DMS114 treated with DMSO at 0.1 percent for 48 hours (cell line): ENCODE data around the gene PACSIN1.

Source experiments
- DNase-seq: peaks from one replicate; lab custom pipeline; 2025; ENCODE audit not compliant: unreplicated experiment; lab: John Stamatoyannopoulos, UW

Gene PACSIN1

DNA sequence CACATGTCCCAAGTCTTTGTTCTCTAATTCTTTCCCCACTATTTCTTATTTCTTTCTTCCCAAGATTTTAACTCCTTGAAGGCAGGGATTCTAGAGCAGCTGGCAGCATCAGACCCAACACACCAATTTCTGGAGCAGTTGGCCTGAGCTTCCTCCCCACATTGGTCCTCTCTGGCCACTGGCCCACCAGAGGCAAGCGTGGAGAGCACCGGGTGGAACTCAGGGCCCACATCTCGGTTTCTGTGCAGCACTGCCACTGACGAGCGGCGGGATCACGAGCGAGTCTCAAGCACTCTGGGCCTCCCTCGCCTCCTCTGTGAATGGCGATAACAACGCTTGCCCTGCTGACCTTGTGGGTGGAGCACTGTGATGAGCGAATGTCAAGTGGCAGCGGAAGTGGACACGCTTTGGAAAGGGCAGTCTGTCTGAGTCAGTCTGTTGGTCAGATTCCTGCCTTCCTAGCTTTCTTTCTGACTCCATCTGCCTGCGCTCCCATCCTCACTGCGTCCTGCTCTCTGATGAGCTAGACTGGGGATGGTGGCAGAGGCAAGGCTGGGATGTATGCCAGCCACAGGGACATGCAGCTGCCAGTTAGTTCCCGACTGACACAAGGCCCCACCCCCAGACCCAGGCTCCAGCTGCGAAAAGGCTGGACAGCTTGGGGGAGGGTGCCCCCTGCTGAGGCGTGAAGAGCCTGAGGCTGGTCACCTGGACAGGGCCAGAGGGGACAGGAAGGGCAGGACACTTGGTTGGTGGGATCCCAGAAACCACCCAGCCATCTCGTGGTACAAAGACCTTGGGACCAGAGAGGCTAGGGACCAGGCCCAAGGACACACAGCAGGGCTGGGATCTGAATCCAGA lies 94.7 kb downstream of the PACSIN1 start:
- DNase-seq: no peak

- no peak for DNase-seq
Measured at GRCh38 chr6:34561227-34561530, 95.3 kb downstream of the PACSIN1 start.

DNA sequence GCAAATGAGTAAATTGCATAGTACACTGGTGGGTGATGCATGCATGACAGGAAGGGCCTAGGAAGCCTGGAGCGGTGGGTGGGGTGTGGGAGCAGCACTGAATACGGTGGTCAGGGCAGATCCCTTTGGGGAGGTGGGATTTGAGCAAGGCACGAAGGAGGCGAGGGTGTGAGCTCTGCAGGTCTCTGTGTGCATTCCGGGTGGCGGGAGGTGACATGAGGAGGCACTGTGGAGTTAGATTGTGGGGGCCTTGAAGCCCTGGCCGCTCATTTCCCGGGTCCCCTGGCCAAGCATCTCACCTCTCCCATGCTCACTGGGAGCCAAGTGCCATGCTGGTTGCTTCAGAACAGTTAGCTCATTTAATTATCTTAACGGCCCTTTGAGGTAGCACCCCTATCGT lies 96.5 kb downstream of the PACSIN1 start:
- no peak for DNase-seq

- DNase-seq: no peak
Measured at GRCh38 chr6:34562861-34563512, 97.1 kb downstream of the PACSIN1 start.

GRCh38 chr6:34563513-34563870 lies 97.6 kb downstream of the PACSIN1 start:
- DNase-seq: no peak

- DNase-seq: no peak
Measured at GRCh38 chr6:34564181-34564580, 98.3 kb downstream of the PACSIN1 start.

DNA sequence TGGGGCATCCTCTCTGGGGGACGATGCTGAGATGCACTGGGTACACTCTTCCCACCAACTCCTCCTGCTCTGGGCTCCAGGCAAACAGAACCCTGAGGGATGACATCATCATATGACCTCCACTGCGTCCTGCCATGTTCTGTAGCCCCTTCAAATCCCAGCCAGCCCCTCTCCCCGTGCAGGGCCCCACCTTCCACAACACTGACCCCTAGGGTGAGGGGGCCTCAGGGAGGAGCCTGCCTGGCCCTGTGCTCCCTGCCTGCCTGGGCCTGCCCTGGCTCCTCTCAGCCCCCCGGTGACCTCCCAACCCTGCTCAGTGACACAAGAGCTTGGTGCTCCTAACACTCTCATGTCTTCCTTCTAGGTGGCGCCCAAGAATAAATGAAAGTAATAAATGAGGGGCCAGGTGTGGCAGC lies 99.9 kb downstream of the PACSIN1 start:
- DNase-seq: no peak

GRCh38 chr6:34566830-34567546 lies 101.1 kb downstream of the PACSIN1 start:
- DNase-seq: no peak

GRCh38 chr6:34568341-34569201 lies 102.7 kb downstream of the PACSIN1 start:
- DNase-seq: no peak

DNA sequence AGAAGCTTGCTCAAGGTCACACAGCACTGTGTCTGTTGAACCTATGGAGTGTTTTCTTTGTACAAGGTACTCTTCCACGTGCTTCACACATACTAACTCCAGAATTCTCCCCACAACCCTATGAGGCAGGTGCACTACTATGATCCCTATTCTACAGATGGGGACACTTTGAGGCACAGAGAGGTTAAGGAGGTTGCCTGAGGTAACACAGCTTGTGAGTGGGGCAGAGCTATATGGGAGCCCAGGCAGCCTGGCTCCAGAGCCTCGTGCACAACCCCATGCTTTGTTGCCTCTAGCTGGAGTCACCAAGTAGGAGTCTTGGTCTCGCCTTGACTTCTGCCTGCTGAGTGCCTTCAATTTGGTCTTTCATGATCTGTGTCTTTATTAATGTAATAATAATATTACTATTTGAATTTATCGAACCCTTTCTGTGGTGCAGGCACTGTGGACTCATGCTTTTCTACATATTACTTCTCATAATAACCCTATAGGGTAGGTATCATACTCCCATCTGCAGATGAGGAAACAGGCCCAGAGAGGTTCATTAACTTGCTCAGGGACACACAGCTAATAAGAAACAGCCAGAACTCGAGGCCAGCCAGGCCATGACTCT lies 103.6 kb downstream of the PACSIN1 start:
- no peak for DNase-seq

DNA sequence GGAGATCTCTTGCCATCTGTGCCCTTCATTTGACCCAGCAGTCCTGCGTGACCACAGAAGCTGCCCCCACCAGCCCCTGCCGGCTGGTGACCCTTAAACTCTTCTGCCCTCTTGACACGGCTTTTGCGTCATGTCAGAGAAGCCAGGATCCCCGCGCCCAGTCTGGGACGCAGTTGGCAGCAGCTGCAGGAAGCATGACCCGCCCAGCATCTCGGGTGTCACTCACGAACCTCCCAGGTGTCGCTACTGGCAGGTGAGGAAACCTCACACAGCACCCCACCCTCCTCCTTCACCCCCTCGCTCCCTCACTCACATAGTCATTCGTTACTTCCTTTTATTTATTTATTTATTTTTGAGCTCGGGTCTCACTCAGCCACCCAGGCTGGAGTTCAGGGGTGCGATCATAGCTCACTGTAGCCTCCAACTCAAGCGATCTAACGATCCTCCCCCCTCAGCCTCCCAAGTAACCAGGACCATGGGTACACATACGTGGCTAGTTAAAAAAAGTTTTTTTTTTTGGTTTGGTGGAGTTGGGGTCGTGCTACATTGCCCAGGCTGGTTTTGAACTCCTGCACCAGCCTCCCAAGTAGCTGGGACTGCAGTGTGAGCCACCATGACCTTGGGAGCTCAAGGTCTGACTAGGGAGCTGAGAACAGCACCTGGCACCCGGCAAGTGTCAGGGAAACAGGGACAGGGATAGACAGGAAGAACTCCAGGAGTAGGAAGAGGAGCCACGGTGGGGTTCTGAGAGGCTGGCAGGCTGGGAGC lies 104.4 kb downstream of the PACSIN1 start:
- DNase-seq: no peak

DNA sequence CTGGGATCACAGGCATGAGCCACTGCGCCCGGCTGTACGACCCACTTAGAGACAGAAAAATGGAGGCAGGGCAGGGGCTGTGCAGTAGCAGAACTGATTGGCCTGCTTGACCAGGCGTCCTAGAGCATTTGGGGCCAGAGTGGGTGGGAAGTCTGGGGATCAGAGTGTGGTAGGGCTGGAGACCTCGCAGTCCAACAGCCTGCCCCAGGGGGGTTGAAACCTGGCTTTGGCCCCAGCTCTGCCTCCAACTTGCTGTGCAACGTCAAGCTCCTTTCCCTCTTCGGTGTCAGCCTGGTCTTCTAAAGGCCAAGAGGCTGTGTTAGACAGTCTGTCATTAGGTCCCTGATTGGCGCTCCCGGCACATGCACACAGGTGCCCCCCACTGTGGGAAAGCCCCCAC lies 105.5 kb downstream of the PACSIN1 start:
- no peak for DNase-seq

DNA sequence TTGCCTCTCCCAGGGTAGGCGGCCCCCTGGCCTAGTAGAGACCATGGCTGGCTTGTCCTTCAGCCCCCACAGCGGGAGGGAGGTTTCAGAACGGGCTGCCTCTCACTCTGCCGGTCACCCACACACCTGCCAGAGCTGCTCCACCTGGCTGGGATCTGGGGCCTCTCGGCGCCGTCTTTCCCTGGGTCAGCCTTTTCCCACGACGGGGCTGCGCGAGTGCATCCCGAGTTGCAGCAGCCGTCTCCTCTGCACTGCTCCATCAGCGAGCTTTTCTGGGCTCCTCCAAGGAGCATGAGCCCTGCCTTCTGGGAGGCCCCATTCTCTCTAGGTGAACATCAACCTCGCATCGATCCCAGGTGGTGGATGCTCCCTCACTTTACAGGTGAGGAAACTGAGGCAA lies 106.1 kb downstream of the PACSIN1 start:
- DNase-seq: no peak

DNA sequence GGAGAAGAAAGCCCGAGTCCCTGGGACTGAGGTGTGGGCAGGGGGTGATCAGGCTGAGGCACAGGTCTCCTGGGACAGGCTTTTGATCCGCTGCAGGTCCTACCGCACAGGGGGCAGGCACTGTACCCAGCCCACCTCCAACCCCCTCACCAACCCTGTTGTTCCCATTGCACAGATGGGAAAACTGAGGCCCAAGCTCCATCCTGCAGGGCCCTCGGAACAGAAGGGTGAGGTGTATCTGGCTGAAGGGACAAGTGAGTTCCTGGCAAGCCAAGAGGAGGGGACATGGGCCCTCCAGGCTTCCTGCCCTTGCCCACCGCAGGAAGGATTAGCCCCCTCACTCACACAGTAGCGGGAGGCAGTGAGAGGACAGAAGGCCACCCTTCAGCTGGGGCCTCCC lies 106.7 kb downstream of the PACSIN1 start:
- no peak for DNase-seq

DNA sequence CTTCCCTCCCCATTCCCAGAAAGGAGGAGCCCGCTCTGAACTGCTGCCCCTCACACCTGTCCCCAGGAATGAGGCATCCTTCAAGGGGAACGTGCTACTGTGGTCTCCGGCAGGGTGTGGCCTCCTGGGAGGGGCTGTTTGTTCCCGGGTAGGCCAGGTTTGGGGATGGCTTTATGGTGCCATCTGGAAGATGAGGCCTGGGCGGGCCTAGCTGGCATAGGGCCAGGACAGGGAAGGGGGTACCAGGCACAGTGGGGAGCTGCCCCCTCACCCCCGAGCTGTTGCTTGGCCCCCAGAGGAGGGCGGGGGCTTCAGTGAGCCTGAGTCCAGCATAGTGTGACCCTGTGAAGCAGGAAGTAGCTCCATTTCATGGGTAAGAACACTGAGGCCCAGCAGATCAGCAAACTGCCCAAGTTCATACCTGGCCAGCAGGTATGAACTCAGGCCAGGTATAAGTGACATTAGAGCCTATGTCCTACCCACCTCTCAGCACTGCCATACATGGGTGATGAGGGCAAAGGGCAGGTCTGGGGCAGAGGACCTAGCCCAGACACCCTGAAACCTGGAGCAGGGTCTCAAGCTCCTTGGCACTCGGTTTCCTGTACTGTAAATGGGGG lies 107.8 kb downstream of the PACSIN1 start:
- DNase-seq: no peak

DNA sequence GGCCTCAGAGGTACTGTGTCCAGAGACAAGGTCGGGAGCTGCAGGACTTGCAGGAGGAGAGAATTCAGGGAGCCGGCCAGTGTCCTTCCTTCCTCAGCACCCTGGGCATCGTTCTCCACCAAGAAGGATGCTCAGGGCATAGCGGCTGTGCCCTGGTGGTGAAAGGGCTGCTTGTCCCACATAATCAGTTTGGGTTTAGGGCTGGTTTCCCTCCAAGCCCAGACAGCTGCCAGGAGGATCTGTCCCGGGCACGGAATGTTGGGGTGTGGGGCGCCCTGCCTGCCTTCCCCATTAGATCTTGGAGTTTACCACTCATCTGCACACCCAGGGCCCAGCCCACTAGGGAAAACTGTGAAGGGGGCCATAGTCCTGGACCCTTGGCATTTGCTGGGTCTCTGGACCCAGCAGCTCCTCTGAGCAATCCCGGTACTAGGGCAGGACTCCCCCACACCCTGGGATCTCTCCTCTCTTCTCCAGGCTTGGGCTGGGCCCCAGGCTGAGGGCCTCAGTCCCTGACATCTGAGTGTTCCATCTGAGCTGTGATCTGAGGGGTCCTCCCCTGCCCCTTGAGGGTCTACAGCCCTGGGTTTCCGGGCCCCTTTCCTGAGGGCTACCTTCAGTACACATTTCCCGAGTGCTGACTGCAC lies 108.9 kb downstream of the PACSIN1 start:
- DNase-seq: no peak

DNA sequence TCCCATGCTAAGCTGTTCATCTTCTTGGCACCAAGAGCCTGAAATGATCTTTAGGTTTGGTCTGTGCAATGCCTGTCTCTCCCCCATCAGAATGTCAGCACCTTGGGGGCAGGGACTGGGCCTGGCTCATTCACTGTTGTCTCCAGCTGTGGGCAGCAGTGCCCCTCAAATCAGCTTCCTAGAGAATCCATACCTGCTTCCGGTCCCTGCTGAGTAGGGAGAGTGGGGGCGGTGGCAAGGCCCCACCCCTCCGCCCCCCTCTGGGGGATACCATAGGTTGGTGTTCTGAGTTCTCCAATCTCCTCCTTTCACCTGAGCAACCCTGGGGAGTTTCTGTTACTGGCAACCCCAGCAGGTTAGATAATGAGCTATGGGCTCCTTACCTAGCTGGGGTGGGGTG lies 109.5 kb downstream of the PACSIN1 start:
- DNase-seq: no peak

GRCh38 chr6:34576286-34576955 lies 110.5 kb downstream of the PACSIN1 start:
- no peak for DNase-seq
